H1 (cell line): ENCODE data around the gene SOS1. TPM values are rescaled to one million over a fixed set of nuclear protein-coding genes. Genes with fewer than 3 reads are reported as not detected.

Experiments
- MAFK ChIP-seq: IDR thresholded peaks from 2 replicates; pipeline ENCODE4 v1.6.1; 2012; ENCODE audit warnings: low read depth, mild to moderate bottlenecking, improper control_type of control experiment, low read length
- polyA plus RNA-seq, 7 experiments: library from polyadenylated mRNA; depleted of rRNA in 3 of 7; stranded (reverse) in 5 of 7; unstranded in 2 of 7; fragments of >200 nt in 5 of 7; fragments of 200-250 nt in 2 of 7; gene quantifications; 1 replicate in 5 of 7; 2 replicates in 1 of 7; 4 replicates in 1 of 7; pipeline versions ENCODE4 v1.2.1 to v1.2.3, GENCODE V29; 2011 to 2013; ENCODE audit warnings: missing spikeins in 2 of 7, mixed read lengths in 2 of 7
- total RNA-seq: library from RNA; stranded (reverse); fragmentation: NEBNext Ultra II Directional; extraction: Animal tissue kit (Norgen Biotek cat#: 25700); gene quantifications from 2 replicates; pipeline ENCODE4 v1.2.1, GENCODE V29; 2021

SOS1 gene
- total and polyA plus RNA-seq, 2 of the 8 experiments (the other 6 are each of a cell fraction or from before 2014, with no cell fraction given): 25.7 to 27.0 TPM

DNA sequence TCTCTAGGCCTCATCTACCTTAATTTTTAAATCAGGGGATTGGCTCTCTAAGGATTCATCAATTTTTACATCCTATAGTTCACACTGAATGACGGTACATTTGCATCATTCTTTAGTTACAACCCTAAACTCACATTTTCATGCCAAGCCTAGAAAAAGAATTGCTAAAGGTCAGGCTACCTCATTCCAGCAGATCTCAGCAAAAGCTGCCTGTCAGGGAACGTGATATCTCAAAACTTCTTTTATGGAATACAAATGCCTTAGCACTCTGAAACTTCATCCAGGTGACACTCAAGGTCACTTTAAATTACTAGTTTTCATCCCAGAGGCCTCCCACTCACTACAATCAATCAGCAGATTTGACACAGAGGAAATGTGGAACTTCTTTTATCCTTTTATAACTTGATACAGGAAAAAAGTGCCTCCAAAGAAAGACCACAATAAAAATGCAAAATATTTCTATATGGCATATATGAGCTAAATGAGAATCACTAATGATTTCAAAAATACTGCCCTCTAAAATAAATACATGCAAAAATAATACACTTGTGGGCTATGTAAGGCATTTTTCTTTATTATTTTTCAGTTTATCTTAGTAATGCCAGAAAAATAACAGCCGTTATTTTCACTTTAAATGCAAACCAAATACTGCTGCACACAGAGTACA is 139.7 kb downstream of the SOS1 start (continued):
- no peak for TF ChIP-seq MAFK
